ENCODE results near the gene CALM3. TPM values are rescaled to one million over a fixed set of nuclear protein-coding genes. Genes with fewer than 3 reads are reported as not detected.
"Not testable (repeated sequence)": the region's sequence is repeated elsewhere in the genome, so short reads cannot be mapped to it uniquely, and the experiment has no call there.

Gene CALM3
- total and polyA plus RNA-seq, 7 donors, result 127 to 375 (median 183) TPM

- H3K27me3 ChIP-seq, result no peaks in the 10 kb centered on the region
- peaks cover 0 to 6% (median 1%) of the 10 kb centered on the region in 4 donors for H3K9me3 ChIP-seq
- no peak for DNase-seq
- H3K27ac ChIP-seq, result no peak overlapping the region
- intact Hi-C loops (cut with DNase I), result no loop called here
- H3K36me3 ChIP-seq, result no peaks in the 10 kb centered on the region
- TF ChIP-seq POLR2AphosphoS5 (IDR thresholded peaks at IDR 0.05) (no peak), POLR2A (IDR thresholded peaks at IDR 0.05) (no peak), EP300 (IDR thresholded peaks at IDR 0.05) (no peak), CTCF (IDR thresholded peaks at IDR 0.05) (no peak)
- H3K4me1 ChIP-seq, result no peaks in the 10 kb centered on the region
- WGBS, 2 donors, result 94 to 96% methylated on average over 9 of the region's 9 CpGs
- no peak overlapping the region for H3K4me3 ChIP-seq
These were observed 41.9 kb upstream of the CALM3 start for GRCh38 chr19:46559203-46559602.

- WGBS, 2 donors, result 89 to 92% methylated on average over 8 of the region's 8 CpGs
- intact Hi-C loops (cut with DNase I); H3K9me3 ChIP-seq; H3K4me1 ChIP-seq; DNase-seq; H3K27ac ChIP-seq; H3K4me3 ChIP-seq; H3K27me3 ChIP-seq; H3K36me3 ChIP-seq: not testable (repeated sequence)
These were observed 41.5 kb upstream of the CALM3 start for GRCh38 chr19:46559675-46560074.

- DNase-seq, result no peak
These were observed 36.4 kb upstream of the CALM3 start for GRCh38 chr19:46564701-46565100.

GRCh38 chr19:46571495-46571894 lies 29.6 kb upstream of the CALM3 start:
- Histone ChIP-seq H3K27me3 (no peaks in the 10 kb centered on the region), H3K4me3 (no peak overlapping the region), H3K9me3 (no peaks in the 10 kb centered on the region), H3K36me3 (no peaks in the 10 kb centered on the region), H3K4me1 (no peaks in the 10 kb centered on the region), H3K27ac (no peak overlapping the region)
- TF ChIP-seq POLR2AphosphoS5 (IDR thresholded peaks at IDR 0.05), result no peak
- TF ChIP-seq POLR2A (IDR thresholded peaks at IDR 0.05), result no peak
- TF ChIP-seq CTCF (IDR thresholded peaks at IDR 0.05), result no peak
- no peak for TF ChIP-seq EP300 (IDR thresholded peaks at IDR 0.05)
- DNase-seq, result no peak
- intact Hi-C loops (cut with DNase I), result no loop called here
- WGBS, 2 donors, result 51 to 66% methylated on average over 5 of the region's 5 CpGs

More at GRCh38 chr19:46564701-46565100, 36.4 kb upstream of the CALM3 start:
- Histone ChIP-seq H3K4me1 (no peaks in the 10 kb centered on the region), H3K9me3 (no peaks in the 10 kb centered on the region), H3K4me3 (no peak overlapping the region), H3K36me3 (no peaks in the 10 kb centered on the region), H3K27ac (no peak overlapping the region), H3K27me3 (no peaks in the 10 kb centered on the region)
- intact Hi-C loops (cut with DNase I), result no loop called here
- TF ChIP-seq CTCF (IDR thresholded peaks at IDR 0.05) (no peak), EP300 (IDR thresholded peaks at IDR 0.05) (no peak), POLR2AphosphoS5 (IDR thresholded peaks at IDR 0.05) (no peak), POLR2A (IDR thresholded peaks at IDR 0.05) (no peak)

GRCh38 chr19:46573679-46574498 lies 27.2 kb upstream of the CALM3 start:
- H3K9me3 ChIP-seq, result no peaks in the 10 kb centered on the region
- no peak for TF ChIP-seq EP300 (IDR thresholded peaks at IDR 0.05)
- TF ChIP-seq CTCF (IDR thresholded peaks at IDR 0.05), result no peak
- no peak for TF ChIP-seq POLR2AphosphoS5 (IDR thresholded peaks at IDR 0.05)
- no peak for TF ChIP-seq POLR2A (IDR thresholded peaks at IDR 0.05)
- no peaks in the 10 kb centered on the region for H3K27me3 ChIP-seq
- 84 to 85% methylated on average over 8 of the region's 8 CpGs for WGBS, 2 donors
- intact Hi-C loops (cut with DNase I), result no loop called here
- H3K4me3 ChIP-seq, result no peak overlapping the region
- H3K36me3 ChIP-seq, result no peaks in the 10 kb centered on the region
- H3K4me1 ChIP-seq, result no peaks in the 10 kb centered on the region
- H3K27ac ChIP-seq, result no peak overlapping the region
- DNase-seq, result no peak

Data from sigmoid colon (tissue), 7 donors.